AG04449 (cell line): ENCODE measurements around the gene ERICH2.

Source experiments
- CTCF ChIA-PET: fragments of 350-600 bp; formaldehyde crosslinking; extraction: SDS; loops from one replicate; lab custom pipeline; 2021; ENCODE audit warnings: antibody characterized with exemption; lab: Yijun Ruan, JAX
- POLR2A ChIA-PET: fragments of 400-600, 350-600 bp; formaldehyde crosslinking; extraction: SDS; loops from one replicate; lab custom pipeline; 2020; ENCODE audit warnings: antibody characterized with exemption, inconsistent platforms; lab: Yijun Ruan, JAX
- DNase-seq: peaks from one replicate; pipeline ENCODE4 v3.0.0-alpha.2; 2010; ENCODE audit warnings: low read depth, low spot score
- H3K4me3 ChIP-seq: 2 replicates; pipeline ENCODE4 v1.5.1; 2011; ENCODE audit warnings: low read depth, mild to moderate bottlenecking, control low read depth, low read length
- CTCF ChIP-seq: IDR thresholded peaks from one replicate; pipeline ENCODE4 v1.5.1; 2011; ENCODE audit warnings: mild to moderate bottlenecking, moderate library complexity, low read length, control low read depth, inconsistent platforms; ENCODE audit not compliant: insufficient read depth; ENCODE audit errors: missing control alignments

The ERICH2 gene

GRCh38 chr2:170828533-170828916 is 58.3 kb downstream of the ERICH2 start:
- CTCF ChIA-PET: no interaction called here
- DNase-seq: no peak
- H3K4me3 ChIP-seq: no peak overlapping the region
- TF ChIP-seq CTCF: no peak
- POLR2A ChIA-PET: no interaction called here

DNA sequence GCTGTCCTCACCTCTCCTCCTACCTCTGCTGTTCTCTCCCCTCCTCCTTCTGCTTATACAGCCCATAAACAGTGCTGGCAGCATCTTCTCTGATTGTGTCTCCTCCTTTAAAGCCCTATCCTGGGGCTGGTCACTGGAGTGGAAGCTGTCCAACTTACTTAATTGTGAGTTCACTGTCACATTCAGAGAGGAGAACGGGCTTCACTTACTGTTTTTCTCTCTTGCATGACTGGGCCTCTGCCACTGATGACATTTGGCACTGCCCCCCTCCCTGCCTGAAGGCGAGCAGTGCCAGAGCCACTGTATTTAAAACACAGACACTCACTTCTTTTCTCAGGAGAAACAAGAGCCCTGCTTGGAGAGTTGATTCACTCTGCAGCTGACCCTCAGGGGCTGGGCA is 58.9 kb downstream of the ERICH2 start:
- POLR2A ChIA-PET: no interaction called here
- no peak for DNase-seq
- no peak for TF ChIP-seq CTCF
- CTCF ChIA-PET: no interaction called here
- no peak overlapping the region for H3K4me3 ChIP-seq

DNA sequence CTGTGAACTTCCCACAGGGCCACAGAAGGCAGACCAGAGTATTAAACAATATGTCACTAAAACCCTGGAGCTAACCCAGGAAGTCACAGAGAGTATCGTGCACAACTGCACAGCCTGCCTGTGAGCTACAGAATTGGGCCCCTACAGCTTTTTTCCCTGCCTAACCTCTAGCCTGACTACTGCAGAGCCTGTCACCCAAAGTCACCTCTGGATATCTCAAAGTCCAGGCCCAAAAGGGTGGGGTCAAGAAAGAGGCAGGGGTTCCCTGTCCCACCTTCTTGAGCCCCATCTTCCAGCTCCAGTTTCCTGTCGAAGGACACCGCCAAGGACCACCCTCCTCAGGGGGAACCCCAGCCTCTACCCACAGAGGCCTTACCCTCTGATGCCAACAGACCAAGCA is 60.0 kb downstream of the ERICH2 start:
- no peak for DNase-seq
- H3K4me3 ChIP-seq: no peak overlapping the region
- CTCF ChIA-PET: interaction anchor here (1.0 kb wide), 1 partner anchor 43 kb away, joined by 3 read pairs; no protein-coding TSS in a partner anchor
- POLR2A ChIA-PET: no interaction called here
- no peak for TF ChIP-seq CTCF

GRCh38 chr2:170831115-170831514 is 60.9 kb downstream of the ERICH2 start:
- TF ChIP-seq CTCF: no peak
- H3K4me3 ChIP-seq: no peak overlapping the region
- CTCF ChIA-PET: no interaction called here
- POLR2A ChIA-PET: no interaction called here
- no peak for DNase-seq

DNA sequence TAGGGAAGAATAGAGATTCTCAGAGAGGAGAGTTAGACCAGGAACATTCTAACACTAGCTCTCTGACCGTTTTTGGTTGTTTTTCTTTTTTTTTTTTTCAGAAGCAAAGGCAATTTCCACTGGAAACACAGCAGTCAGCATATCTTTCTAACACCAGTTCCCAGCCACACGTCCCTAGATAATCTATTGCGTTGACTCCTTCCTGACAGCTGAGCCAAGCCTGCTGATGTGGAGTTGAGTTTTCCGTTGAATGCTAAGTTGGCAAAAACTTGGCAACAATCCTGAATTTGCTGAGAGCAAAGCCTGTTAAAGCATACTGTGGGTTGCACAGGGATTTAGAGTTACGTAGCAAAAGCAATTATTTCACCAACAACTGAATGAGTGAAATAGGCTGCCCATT is 65.8 kb downstream of the ERICH2 start:
- DNase-seq: no peak
- no peak overlapping the region for H3K4me3 ChIP-seq
- ChIA-PET CTCF (no interaction called here), POLR2A (no interaction called here)
- TF ChIP-seq CTCF: no peak

GRCh38 chr2:170840717-170841210 is 70.6 kb downstream of the ERICH2 start:
- H3K4me3 ChIP-seq: no peak overlapping the region
- ChIA-PET POLR2A (no interaction called here), CTCF (no interaction called here)
- no peak for DNase-seq
- TF ChIP-seq CTCF: no peak
